Panc1 (cell line): ENCODE measurements around the gene RTL5.

Experiments used
- POLR2AphosphoS5 ChIP-seq: IDR thresholded peaks from 2 replicates; pipeline ENCODE4 v1.6.1; 2012; ENCODE audit warnings: mild to moderate bottlenecking, low read depth, low read length, moderate library complexity
- SIN3A ChIP-seq: IDR thresholded peaks from 2 replicates; pipeline ENCODE4 v1.6.1; 2012; ENCODE audit warnings: low read depth, mild to moderate bottlenecking, low read length, moderate library complexity, borderline replicate concordance; ENCODE audit not compliant: insufficient read depth
- TCF7L2 ChIP-seq: IDR thresholded peaks from 2 replicates; pipeline ENCODE4 v1.6.1; 2011; ENCODE audit warnings: mild to moderate bottlenecking, low read depth, low read length, inconsistent platforms
- TF ChIP-seq, protein P1 (sequence below): fragments of 450-650 bp; IDR thresholded peaks from 2 replicates; pipeline ENCODE4 v1.5.1; 2017; ENCODE audit warnings: mild to moderate bottlenecking

DNA sequence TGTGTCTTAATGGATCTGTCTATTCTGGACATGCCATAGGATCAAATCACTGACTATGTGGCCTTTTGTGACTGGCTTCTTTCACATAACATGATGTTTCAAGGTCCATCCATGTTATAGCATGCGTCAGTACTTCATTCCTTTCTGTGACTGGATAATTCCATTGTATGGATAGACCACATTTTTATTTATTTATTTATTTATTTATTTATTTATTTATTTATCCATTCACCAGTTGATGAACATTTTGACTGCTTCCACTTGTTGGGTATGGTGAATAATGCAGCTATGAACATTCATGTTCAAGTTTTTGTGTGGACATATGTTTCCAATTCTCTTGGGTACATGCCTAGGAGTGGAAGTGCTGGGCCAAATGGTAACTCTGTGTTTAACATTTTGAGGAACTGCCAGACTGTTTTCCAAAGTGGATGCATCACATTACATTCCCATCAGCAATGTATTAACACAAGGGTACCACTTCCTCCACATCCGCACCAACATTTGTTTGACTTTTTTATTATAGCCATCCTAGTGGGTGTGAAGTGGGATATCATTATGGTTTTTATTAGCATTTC, 14.0 kb downstream of the RTL5 start:
- TF ChIP-seq, protein P1, sequence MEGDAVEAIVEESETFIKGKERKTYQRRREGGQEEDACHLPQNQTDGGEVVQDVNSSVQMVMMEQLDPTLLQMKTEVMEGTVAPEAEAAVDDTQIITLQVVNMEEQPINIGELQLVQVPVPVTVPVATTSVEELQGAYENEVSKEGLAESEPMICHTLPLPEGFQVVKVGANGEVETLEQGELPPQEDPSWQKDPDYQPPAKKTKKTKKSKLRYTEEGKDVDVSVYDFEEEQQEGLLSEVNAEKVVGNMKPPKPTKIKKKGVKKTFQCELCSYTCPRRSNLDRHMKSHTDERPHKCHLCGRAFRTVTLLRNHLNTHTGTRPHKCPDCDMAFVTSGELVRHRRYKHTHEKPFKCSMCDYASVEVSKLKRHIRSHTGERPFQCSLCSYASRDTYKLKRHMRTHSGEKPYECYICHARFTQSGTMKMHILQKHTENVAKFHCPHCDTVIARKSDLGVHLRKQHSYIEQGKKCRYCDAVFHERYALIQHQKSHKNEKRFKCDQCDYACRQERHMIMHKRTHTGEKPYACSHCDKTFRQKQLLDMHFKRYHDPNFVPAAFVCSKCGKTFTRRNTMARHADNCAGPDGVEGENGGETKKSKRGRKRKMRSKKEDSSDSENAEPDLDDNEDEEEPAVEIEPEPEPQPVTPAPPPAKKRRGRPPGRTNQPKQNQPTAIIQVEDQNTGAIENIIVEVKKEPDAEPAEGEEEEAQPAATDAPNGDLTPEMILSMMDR, result no peak
- no peak for TF ChIP-seq SIN3A
- TF ChIP-seq POLR2AphosphoS5, result no peak
- no peak for TF ChIP-seq TCF7L2
